ENCODE data around the gene TRIM63. TPM values are rescaled to one million over a fixed set of nuclear protein-coding genes. Genes with fewer than 3 reads are reported as not detected.

TRIM63 gene
- total RNA-seq, 2 donors from 2014 or later, result 0.68 TPM; not detected in 1

DNA sequence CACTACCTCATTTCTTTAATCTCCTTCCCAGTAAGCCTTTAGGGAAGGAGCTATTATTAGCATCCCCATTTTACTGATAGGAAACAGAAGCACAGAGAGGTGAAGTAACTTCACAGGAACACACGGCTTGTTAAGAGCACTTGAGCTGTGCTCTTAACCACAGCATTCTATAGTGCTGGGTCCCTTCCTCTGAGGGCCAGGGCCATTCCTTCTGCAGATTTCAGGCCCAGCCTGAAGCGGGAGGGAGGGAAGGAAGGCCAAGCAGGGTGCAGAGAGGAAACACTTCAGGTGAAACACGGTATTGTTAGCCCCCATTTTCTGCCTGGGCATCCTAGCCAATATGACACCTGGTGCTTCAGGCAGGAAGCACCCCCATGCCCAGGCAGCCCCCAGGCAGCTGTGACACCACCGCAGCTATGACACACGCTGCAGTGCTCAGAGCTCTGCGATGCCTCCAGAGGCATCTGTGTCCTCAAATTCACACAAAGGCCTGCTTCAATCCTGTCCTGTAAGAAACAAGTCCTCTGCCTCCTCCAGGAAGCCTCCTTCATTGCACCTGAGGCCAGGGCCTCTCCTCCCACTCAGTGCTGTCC lies 50.4 kb downstream of the TRIM63 start:
- Histone ChIP-seq H3K4me1 (replicated peaks) (no peaks in the 10 kb centered on the region), H3K27ac (no peak overlapping the region), H3K9me3 (no peaks in the 10 kb centered on the region), H3K27me3 (replicated peaks; ENCODE audit: insufficient read depth) (no peaks in the 10 kb centered on the region), H3K36me3 (no peaks in the 10 kb centered on the region), H3K4me3 (no peak overlapping the region)
- intact Hi-C loops (cut with DNase I), result no loop called here
- TF ChIP-seq POLR2AphosphoS5 (IDR thresholded peaks at IDR 0.05) (no peak), POLR2A (IDR thresholded peaks at IDR 0.05) (no peak)
- 78% methylated on average over 6 of the region's 6 CpGs for WGBS
- DNase-seq (ENCODE audit: low spot score), result no peak

DNA sequence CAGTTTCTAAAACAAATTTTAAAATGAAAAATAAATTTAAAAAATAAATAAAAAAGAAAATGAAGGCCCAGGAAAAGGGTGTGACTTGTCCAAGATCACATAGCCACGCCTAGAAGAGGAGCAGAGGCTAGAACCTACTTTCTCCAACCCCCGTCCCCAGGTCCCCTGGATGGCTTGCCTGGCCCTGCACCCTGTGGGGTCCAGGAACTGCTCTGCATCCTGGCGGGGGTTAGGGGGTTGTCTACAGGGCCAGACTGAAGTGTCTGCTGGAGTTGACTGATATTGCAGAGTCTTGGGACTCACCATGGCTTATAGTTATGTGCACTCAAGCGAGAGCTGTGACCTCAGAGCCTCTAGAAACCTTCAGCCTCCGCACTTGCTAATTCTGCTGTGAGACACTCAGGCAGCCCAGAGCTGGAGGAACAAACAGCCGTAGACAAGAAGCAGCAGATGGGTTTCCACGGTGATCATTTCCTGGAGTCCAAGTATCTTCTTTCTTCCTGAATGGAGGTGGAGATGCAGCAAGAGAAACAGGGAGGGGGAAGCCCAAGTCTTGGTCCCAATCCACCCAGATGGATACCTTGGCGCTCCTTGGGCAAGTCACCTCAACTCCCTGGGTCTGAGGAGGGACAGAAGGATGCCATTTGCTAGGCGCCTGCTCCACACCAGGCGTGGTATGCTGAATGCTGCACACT lies 51.0 kb downstream of the TRIM63 start:
- intact Hi-C loops (cut with DNase I), result no loop called here
- no peak overlapping the region for H3K27ac ChIP-seq
- WGBS, result 82% methylated on average over 10 of the region's 10 CpGs

DNA sequence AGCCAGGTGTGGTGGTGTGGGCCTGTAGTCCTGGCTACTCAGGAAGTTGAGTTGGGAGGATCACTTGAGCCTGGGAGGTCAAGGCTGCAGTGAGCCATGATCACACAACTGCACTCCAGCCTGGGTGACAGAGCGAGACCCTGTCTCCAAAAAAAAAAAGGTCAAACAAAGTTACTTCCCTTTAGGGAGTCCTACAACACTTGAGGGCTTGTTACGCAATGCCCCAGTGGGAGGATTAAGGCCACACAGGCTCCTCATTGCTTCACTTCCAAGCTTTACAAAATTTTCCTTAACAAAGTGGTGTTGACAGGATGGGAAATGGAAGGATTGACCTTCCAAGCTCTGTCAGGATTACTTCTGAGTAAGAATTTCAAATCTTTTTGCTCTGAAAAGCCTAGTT lies 52.1 kb downstream of the TRIM63 start:
- intact Hi-C loops (cut with DNase I), result no loop called here
- no peak overlapping the region for H3K27ac ChIP-seq
- H3K4me3 ChIP-seq, result no peak overlapping the region
- H3K4me1 ChIP-seq (replicated peaks), result no peaks in the 10 kb centered on the region
- WGBS, result 88% methylated on average over 2 of the region's 2 CpGs
- no peaks in the 10 kb centered on the region for H3K27me3 ChIP-seq (replicated peaks; ENCODE audit: insufficient read depth)
- DNase-seq (ENCODE audit: low spot score), result no peak
- no peaks in the 10 kb centered on the region for H3K9me3 ChIP-seq
- TF ChIP-seq POLR2AphosphoS5 (IDR thresholded peaks at IDR 0.05) (no peak), POLR2A (IDR thresholded peaks at IDR 0.05) (no peak)
- TF ChIP-seq, protein P1, sequence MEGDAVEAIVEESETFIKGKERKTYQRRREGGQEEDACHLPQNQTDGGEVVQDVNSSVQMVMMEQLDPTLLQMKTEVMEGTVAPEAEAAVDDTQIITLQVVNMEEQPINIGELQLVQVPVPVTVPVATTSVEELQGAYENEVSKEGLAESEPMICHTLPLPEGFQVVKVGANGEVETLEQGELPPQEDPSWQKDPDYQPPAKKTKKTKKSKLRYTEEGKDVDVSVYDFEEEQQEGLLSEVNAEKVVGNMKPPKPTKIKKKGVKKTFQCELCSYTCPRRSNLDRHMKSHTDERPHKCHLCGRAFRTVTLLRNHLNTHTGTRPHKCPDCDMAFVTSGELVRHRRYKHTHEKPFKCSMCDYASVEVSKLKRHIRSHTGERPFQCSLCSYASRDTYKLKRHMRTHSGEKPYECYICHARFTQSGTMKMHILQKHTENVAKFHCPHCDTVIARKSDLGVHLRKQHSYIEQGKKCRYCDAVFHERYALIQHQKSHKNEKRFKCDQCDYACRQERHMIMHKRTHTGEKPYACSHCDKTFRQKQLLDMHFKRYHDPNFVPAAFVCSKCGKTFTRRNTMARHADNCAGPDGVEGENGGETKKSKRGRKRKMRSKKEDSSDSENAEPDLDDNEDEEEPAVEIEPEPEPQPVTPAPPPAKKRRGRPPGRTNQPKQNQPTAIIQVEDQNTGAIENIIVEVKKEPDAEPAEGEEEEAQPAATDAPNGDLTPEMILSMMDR (IDR thresholded peaks at IDR 0.05), result no peak
- H3K36me3 ChIP-seq, result no peaks in the 10 kb centered on the region

More for the DNA sequence above, 51.0 kb downstream of the TRIM63 start:
- no peaks in the 10 kb centered on the region for H3K4me1 ChIP-seq (replicated peaks)
- H3K36me3 ChIP-seq, result no peaks in the 10 kb centered on the region
- H3K27me3 ChIP-seq (replicated peaks; ENCODE audit: insufficient read depth), result no peaks in the 10 kb centered on the region
- DNase-seq (ENCODE audit: low spot score), result no peak
- H3K4me3 ChIP-seq, result no peak overlapping the region
- H3K9me3 ChIP-seq, result no peaks in the 10 kb centered on the region
- TF ChIP-seq, protein P1 (IDR thresholded peaks at IDR 0.05), result no peak
- no peak for TF ChIP-seq POLR2A (IDR thresholded peaks at IDR 0.05)
- no peak for TF ChIP-seq POLR2AphosphoS5 (IDR thresholded peaks at IDR 0.05)

DNA sequence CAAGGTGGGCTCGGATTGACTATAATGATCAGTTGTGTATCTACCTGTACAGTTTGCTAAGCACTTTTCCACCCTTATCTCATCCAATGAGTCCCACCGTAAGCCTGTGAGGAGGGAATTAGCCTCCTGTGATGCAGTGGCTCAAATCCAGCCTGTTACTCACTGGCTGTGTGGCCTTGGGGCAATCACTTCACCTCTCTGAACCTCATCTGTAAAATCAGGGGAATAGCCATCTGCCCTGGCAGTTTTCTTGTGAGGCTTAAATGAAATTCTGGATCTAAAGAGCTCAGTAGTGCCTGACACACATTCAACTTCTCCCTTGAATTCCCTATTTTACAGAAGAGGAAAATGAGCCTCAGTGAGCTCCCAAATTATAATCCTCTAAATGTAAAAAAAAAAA lies 53.3 kb downstream of the TRIM63 start:
- H3K4me3 ChIP-seq, result no peak overlapping the region
- H3K27ac ChIP-seq, result no peak overlapping the region
- 93% methylated on average over 2 of the region's 2 CpGs for WGBS
- H3K9me3 ChIP-seq, result no peaks in the 10 kb centered on the region
- TF ChIP-seq POLR2A (IDR thresholded peaks at IDR 0.05), result no peak
- TF ChIP-seq, protein P1 (IDR thresholded peaks at IDR 0.05), result no peak
- no peak for TF ChIP-seq POLR2AphosphoS5 (IDR thresholded peaks at IDR 0.05)
- H3K36me3 ChIP-seq, result no peaks in the 10 kb centered on the region
- no peaks in the 10 kb centered on the region for H3K4me1 ChIP-seq (replicated peaks)
- DNase-seq (ENCODE audit: low spot score), result no peak
- H3K27me3 ChIP-seq (replicated peaks; ENCODE audit: insufficient read depth), result no peaks in the 10 kb centered on the region
- intact Hi-C loops (cut with DNase I), result no loop called here

DNA sequence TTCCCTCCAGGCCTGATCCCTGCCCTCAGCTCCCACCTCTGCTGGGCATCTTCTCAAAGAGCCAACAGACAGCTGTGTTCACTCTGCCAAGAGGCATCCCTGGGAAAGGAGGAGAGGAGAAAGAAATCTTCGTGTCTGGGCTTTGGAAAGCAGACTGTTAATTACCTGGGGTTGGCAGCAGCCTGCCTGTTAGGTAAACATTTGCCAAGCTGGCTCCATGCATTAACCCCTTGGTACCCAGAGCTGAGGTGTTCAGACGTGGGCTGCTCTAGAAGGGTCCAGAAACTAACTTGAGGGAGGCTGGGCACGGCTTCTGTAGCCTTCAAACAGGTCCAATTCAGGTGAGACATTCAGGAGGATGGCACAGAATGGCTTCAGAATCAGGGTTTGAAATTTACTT lies 54.6 kb downstream of the TRIM63 start:
- H3K4me3 ChIP-seq, result no peak overlapping the region
- H3K4me1 ChIP-seq (replicated peaks), result no peaks in the 10 kb centered on the region
- TF ChIP-seq, protein P1 (IDR thresholded peaks at IDR 0.05), result no peak
- no peak for TF ChIP-seq POLR2AphosphoS5 (IDR thresholded peaks at IDR 0.05)
- no peak for TF ChIP-seq POLR2A (IDR thresholded peaks at IDR 0.05)
- no peak for DNase-seq (ENCODE audit: low spot score)
- H3K27ac ChIP-seq, result no peak overlapping the region
- H3K9me3 ChIP-seq, result no peaks in the 10 kb centered on the region
- no peaks in the 10 kb centered on the region for H3K36me3 ChIP-seq
- H3K27me3 ChIP-seq (replicated peaks; ENCODE audit: insufficient read depth), result no peaks in the 10 kb centered on the region
- intact Hi-C loops (cut with DNase I), result no loop called here
- WGBS, result 50% methylated on average over 3 of the region's 3 CpGs

Measured in prostate gland (tissue), 2 donors.